OCI-M2 (cell line): ENCODE measurements around the gene PCCB.
"Not testable (repeated sequence)": the region's sequence is repeated elsewhere in the genome, so short reads cannot be mapped to it uniquely, and the experiment has no call there.

Experiments used
- DNase-seq: peaks from one replicate; lab custom pipeline; 2025; ENCODE audit not compliant: unreplicated experiment; lab: John Stamatoyannopoulos, UW

PCCB gene

DNA sequence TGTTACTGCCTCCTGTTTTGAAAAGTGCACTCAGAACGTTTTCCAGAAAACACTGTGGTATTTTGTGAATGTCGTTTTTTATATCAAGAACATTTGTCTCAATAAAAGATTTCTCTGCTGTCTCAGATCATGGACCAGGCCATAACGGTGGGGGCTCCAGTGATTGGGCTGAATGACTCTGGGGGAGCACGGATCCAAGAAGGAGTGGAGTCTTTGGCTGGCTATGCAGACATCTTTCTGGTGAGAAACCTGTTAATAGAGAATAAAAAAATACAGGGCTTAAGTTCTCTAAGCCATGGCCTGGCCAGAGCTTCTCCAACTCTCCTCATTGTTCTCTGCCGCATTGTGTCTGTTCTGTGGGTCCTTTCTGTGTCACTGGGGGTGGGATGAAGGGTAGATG lies 11.7 kb downstream of the PCCB start:
- DNase-seq, result no peak

GRCh38 chr3:136262559-136262958 lies 12.4 kb downstream of the PCCB start:
- no peak for DNase-seq

GRCh38 chr3:136263251-136263650 lies 13.1 kb downstream of the PCCB start:
- DNase-seq, result no peak

DNA sequence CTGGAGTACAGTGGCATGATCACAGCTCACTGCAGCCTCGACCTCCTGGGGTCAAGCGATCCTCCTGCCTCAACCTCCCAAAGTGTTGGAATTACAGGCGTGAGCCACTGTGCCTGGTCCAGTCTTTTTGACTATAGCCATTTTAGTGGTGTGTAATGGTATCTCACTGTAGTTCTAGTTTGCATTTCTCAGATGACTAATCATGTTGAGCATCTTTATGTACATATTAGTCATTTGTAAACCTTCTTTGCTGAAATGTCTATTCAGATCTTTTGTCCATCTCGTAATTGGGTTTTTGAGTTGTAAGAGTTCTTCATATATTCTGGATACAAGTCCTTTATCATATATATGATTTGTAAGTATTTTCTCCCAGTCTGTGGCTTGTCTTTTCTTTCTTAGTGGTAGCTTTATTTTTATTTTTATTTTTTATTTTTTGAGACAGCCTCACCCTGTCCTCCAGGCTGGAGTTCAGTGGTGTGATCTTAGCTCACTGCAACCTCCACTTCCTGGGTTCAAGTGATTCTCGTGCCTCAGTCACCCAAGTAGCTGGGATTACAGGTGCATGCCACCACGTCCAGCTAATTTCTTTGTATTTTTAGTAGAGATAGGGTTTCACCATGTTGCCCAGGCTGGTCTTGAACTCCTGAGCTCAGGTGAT lies 16.5 kb downstream of the PCCB start:
- not testable (repeated sequence) for DNase-seq

GRCh38 chr3:136267235-136267634 lies 17.1 kb downstream of the PCCB start:
- no peak for DNase-seq

DNA sequence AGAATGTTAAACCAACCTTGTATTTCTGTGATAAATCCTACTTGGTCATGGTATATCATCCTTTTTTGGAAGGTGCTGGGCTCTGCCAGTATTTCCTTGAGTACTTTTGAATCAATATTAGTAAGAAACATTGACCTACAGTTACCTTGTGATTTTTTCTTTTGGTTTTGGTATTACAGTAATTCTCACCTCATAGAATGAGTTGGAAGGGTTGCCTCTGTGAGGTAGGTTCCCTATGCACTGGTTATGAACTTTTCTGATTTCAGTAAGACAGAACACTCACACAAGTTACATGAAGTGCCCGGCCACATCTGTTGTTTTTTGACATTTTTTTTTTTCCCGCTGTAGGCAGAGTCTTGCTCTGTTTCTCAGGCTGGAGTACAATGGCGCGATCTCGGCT lies 20.0 kb downstream of the PCCB start:
- no peak for DNase-seq

DNA sequence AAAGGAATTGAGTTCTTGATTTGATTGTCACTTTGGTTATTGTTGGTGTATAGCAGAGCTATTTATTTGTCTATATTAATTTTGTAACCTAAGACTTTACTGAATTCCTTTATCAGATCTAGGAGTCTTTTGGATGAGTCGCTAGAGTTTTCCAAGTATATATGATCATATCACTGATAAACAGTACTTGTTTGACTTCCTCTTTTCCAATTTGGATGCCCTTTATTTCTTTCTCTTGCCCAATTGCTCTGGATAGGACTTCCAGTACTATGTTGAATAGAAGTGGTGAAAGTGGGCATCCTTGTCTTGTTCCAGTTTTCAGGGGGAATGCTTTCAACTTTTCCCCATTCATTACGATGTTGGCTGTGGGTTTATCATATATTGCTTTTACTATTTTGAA lies 21.5 kb downstream of the PCCB start:
- DNase-seq, result not testable (repeated sequence)

- no peak for DNase-seq
Observed at GRCh38 chr3:136276049-136276755, 26.1 kb downstream of the PCCB start.

- no peak for DNase-seq
Observed at GRCh38 chr3:136277115-136277514, 27.0 kb downstream of the PCCB start.

GRCh38 chr3:136277634-136278033 lies 27.5 kb downstream of the PCCB start:
- DNase-seq, result no peak

DNA sequence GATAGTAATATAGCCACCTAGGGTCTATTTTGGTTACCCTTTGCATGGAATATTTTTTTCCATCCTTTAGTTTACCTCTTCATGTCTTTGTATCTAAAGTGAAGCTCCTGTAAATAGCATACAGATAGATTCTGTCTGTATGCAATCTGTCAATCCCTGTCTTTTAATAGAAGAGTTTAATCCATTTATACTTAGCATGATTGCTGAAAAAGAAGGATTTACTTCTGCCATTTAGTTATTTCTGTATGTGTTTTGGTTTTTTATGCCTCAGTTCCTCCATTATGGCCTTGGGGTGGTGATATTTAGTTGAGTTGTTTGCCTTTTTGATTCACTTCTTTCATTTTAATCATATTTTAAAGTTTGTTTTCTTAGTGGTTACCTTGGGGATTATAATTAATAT lies 29.0 kb downstream of the PCCB start:
- no peak for DNase-seq

- no peak for DNase-seq
Observed at GRCh38 chr3:136280961-136281360, 30.8 kb downstream of the PCCB start.

DNA sequence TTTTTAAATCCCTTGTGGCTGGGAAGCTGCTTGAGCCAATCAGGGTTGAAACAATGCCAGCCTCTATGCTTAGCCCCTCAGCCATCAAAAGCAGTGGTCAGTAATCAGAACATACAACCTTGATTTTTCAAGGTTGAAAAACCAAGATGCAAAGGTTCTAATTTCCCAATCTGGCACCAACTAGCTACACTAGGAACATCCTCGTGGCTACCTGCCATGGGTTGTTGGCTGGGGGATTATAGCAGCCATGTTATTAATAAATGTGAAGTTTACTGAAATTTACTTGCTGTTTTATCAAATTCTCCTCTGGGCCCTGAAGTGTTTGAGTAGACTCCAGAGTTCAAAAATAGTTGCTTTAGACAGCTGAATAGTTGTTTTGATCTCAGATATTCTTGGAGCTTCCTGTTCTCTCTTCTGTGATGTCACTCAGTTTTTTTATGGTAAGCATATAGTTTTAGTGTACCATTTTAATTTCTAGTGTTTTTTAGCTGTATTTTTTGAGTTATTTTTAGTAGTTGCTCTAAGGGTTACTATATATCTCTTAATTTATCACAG lies 31.9 kb downstream of the PCCB start:
- no peak for DNase-seq

GRCh38 chr3:136283627-136284026 lies 33.5 kb downstream of the PCCB start:
- DNase-seq, result no peak

DNA sequence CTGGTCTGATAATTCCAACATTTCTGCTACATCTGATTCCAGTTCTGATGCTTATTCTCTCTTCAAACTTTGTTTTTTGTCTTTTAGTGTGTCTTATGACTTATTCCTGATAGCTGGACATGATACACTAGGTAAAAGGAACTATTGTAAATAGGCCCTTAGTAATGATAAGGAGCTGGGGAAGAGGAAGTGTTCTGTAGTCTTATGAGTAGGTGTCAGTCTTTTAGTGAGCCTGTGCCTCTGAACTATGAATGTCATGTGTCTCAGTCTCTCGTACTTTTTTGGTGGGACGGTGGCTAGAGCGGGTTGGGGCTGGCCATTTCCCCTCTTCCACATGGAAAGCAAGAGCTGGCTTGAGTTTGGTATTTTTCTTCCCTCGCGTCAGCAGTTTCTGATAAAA lies 41.2 kb downstream of the PCCB start:
- no peak for DNase-seq

GRCh38 chr3:136292500-136292899 lies 42.4 kb downstream of the PCCB start:
- no peak for DNase-seq

DNA sequence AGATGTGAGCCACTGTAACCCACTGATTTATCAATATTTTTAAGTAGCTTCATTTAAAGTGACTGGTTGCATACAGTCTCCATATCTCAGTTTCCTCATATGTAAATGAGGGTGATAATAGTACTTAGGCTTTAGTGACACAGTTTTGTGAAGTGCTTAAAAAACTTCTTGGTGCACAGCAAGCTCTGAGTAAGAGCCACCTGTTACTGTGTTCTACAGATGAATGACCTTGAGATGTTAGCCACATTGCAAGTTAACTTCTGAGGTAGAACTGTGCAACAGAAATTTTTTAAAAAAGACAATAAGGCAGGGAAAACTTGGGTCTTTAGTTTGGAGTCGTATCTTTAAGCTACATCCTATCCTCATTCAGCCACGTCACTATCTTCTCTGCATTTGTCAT lies 43.1 kb downstream of the PCCB start:
- no peak for DNase-seq

- DNase-seq, result no peak
Observed at GRCh38 chr3:136294176-136294575, 44.0 kb downstream of the PCCB start.

DNA sequence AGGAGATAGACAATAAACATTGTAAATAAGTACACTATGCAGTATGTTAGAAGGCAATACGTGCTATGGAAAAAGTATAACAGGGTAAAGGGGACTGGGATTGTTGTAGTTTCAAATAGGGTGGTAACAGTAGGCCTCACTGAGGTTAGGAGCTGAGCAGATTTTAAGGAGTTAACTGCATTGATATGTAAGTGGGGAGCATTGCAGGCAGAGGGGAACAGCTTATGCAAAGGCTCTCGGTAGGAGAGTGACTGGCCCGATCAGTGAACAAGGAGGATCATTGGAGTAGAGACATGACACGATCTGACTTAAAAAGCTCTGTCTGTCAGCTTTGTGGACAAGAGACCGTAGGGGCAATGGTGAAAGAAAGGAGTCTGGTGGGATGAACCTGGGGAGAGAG lies 46.8 kb downstream of the PCCB start:
- no peak for DNase-seq

- DNase-seq, result no peak
Observed at GRCh38 chr3:136297826-136298225, 47.7 kb downstream of the PCCB start.

DNA sequence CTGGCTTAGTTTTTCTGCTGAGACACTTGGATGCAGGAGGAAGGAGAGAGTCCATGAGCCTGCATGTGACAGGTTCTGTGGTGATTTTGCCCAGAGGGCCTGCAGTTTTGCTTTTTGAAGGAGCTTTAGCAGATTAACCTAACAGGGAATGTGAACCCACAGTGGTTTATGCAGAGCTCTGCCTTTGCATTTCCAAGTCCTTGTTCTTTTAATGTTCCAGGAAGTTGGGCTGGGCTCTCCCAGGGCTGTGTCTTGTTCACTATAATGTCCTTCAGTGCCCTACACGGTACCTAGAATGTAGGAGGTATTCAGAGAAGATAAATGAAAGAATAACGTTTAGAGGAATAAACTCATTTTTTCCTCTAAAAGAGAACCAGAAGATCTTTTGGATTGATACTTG lies 50.3 kb downstream of the PCCB start:
- DNase-seq, result no peak

DNA sequence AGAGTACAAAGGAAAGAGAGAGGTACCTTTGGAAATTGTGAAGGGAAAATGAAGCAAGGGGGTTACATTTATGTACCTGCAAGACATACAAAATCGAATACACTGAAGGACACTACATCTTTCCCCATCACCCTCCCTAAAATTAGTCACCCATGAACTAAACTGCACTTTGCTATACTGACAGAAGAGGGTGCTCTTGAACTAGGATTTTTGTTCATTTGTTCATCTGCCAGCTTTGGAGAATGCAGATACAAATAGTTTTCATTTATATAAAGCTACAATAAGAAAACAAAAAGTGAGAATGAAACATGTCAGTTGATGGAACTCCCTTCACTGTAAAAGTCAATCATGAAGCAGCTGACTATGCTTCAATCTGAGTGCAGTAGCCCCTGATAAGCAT lies 55.7 kb downstream of the PCCB start:
- no peak for DNase-seq

GRCh38 chr3:136311261-136311660 lies 61.1 kb downstream of the PCCB start:
- no peak for DNase-seq
